HEK293 (cell line): ENCODE results near the gene ZBTB22.

Experiments
- GLI2 ChIP-seq: fragments of 450-650 bp; formaldehyde crosslinking; IDR thresholded peaks from 2 replicates; pipeline ENCODE4; 2017; ENCODE audit warnings: missing biosample characterization, missing genetic modification characterization, low read depth, borderline replicate concordance
- GLI4 ChIP-seq: fragments of 450-650 bp; formaldehyde crosslinking; IDR thresholded peaks from 2 replicates; pipeline ENCODE4 v1.5.1; 2016; ENCODE audit warnings: missing biosample characterization, missing genetic modification characterization
- INSM2 ChIP-seq: fragments of 450-650 bp; formaldehyde crosslinking; IDR thresholded peaks from 2 replicates; pipeline ENCODE4 v1.5.1; 2016; ENCODE audit warnings: missing biosample characterization, missing genetic modification characterization
- PBX3 ChIP-seq: sonication (generic); formaldehyde crosslinking; IDR thresholded peaks from 2 replicates; pipeline ENCODE4 v1.8.1; 2022; ENCODE audit warnings: mild to moderate bottlenecking, moderate library complexity, missing genetic modification reagents
- SALL2 ChIP-seq: fragments of 450-650 bp; formaldehyde crosslinking; IDR thresholded peaks from 2 replicates; pipeline ENCODE4 v1.5.0; 2017; ENCODE audit warnings: missing biosample characterization, mild to moderate bottlenecking, missing genetic modification characterization, borderline replicate concordance
- TCF7L2 ChIP-seq: IDR thresholded peaks from 2 replicates; pipeline ENCODE4 v1.6.1; 2011; ENCODE audit warnings: low read depth, mild to moderate bottlenecking, inconsistent platforms, low read length, moderate library complexity, borderline replicate concordance
- TRIM28 ChIP-seq: IDR thresholded peaks from 2 replicates; pipeline ENCODE4 v1.6.1; 2011; ENCODE audit warnings: low read length, control low read depth, borderline replicate concordance
- ZBTB49 ChIP-seq: fragments of 450-650 bp; formaldehyde crosslinking; IDR thresholded peaks from 2 replicates; pipeline ENCODE4 v1.5.1; 2016; ENCODE audit warnings: missing biosample characterization, missing genetic modification characterization, low read depth
- ZFHX2 ChIP-seq: fragments of 450-650 bp; formaldehyde crosslinking; conservative IDR thresholded peaks from 2 replicates; pipeline ENCODE4 v1.5.1; 2016; ENCODE audit warnings: missing biosample characterization, missing genetic modification characterization
- ZFP3 ChIP-seq: fragments of 450-650 bp; formaldehyde crosslinking; IDR thresholded peaks from 2 replicates; pipeline ENCODE4 v1.5.1; 2016; ENCODE audit warnings: low read depth, missing biosample characterization, missing genetic modification characterization
- ZIC2 ChIP-seq: fragments of 450-650 bp; formaldehyde crosslinking; IDR thresholded peaks from 2 replicates; pipeline ENCODE4 v1.5.1; 2016; ENCODE audit warnings: missing biosample characterization, missing genetic modification characterization
- ZNF148 ChIP-seq: fragments of 450-650 bp; formaldehyde crosslinking; IDR thresholded peaks from 2 replicates; pipeline ENCODE4 v1.5.0; 2017; ENCODE audit warnings: missing biosample characterization, missing genetic modification characterization, borderline replicate concordance
- ZNF169 ChIP-seq: fragments of 450-650 bp; formaldehyde crosslinking; IDR thresholded peaks from 2 replicates; pipeline ENCODE4 v1.5.1; 2016; ENCODE audit warnings: missing biosample characterization, missing genetic modification characterization
- ZNF19 ChIP-seq: fragments of 450-650 bp; formaldehyde crosslinking; IDR thresholded peaks from 2 replicates; pipeline ENCODE4; 2016; ENCODE audit warnings: missing biosample characterization, missing genetic modification characterization, low read depth
- ZNF266 ChIP-seq: fragments of 450-650 bp; formaldehyde crosslinking; IDR thresholded peaks from 2 replicates; pipeline ENCODE4 v1.5.1; 2016; ENCODE audit warnings: missing biosample characterization, missing genetic modification characterization, low read depth
- ZNF274 ChIP-seq, 2 experiments: fragments of 200-500 bp in 1 of 2; fragments of 450-650 bp in 1 of 2; sonication (Bioruptor generic) in 1 of 2; formaldehyde crosslinking in 1 of 2; IDR thresholded peaks; 2 replicates each; pipeline versions ENCODE4 v1.5.1 to v1.6.1; 2014 to 2016; ENCODE audit warnings: borderline replicate concordance in 1 of 2, inconsistent platforms in 1 of 2, low read length in 1 of 2, missing biosample characterization in 1 of 2, missing genetic modification characterization in 1 of 2
- ZNF513 ChIP-seq: fragments of 450-650 bp; IDR thresholded peaks from 2 replicates; pipeline ENCODE4 v1.5.1; 2018; ENCODE audit warnings: missing biosample characterization, missing genetic modification characterization
- ZNF514 ChIP-seq: fragments of 450-650 bp; formaldehyde crosslinking; IDR thresholded peaks from 2 replicates; pipeline ENCODE4 v1.5.1; 2016; ENCODE audit warnings: missing biosample characterization, missing genetic modification characterization
- ZNF518A ChIP-seq: fragments of 450-650 bp; formaldehyde crosslinking; conservative IDR thresholded peaks from 2 replicates; pipeline ENCODE4 v1.5.1; 2016; ENCODE audit warnings: low read depth, missing biosample characterization, missing genetic modification characterization
- ZNF530 ChIP-seq: fragments of 450-650 bp; formaldehyde crosslinking; IDR thresholded peaks from 2 replicates; pipeline ENCODE4 v1.5.1; 2016; ENCODE audit warnings: low read depth, missing biosample characterization, missing genetic modification characterization
- ZNF624 ChIP-seq: fragments of 450-650 bp; formaldehyde crosslinking; IDR thresholded peaks from 2 replicates; pipeline ENCODE4 v1.5.1; 2017; ENCODE audit warnings: missing biosample characterization, missing genetic modification characterization
- ZNF645 ChIP-seq: fragments of 450-650 bp; formaldehyde crosslinking; IDR thresholded peaks from 2 replicates; pipeline ENCODE4; 2016; ENCODE audit warnings: missing biosample characterization, missing genetic modification characterization

ZBTB22 gene

GRCh38 chr6:33271468-33272274 is 45.9 kb downstream of the ZBTB22 start, which contains the start of the genes RPS18 and VPS52 (continued):
- TF ChIP-seq ZBTB49 = no peak
- TF ChIP-seq ZIC2 (tag by site-specific recombination) = peak; percentile 37
- TF ChIP-seq ZNF19 (tag by site-specific recombination) = no peak
- TF ChIP-seq ZNF624 (tag by site-specific recombination) = no peak
- no peak for TF ChIP-seq GLI2 (tag by site-specific recombination)
- no peak for TF ChIP-seq ZNF645 (tag by site-specific recombination)
- TF ChIP-seq ZNF514 (tag by site-specific recombination) = no peak
- no peak for TF ChIP-seq TCF7L2
- peak; percentile 64 for TF ChIP-seq INSM2 (tag by site-specific recombination)
- peak; percentile 84; the same call in 1 of the 2 replicates for TF ChIP-seq TRIM28
- no peak for TF ChIP-seq ZFP3 (tag by site-specific recombination)
- no peak for TF ChIP-seq ZNF148 (tag by site-specific recombination)
- peak; percentile 39 for TF ChIP-seq GLI4
- TF ChIP-seq ZNF266 (tag by site-specific recombination) = no peak
- TF ChIP-seq PBX3 (CRISPR knock-in tag) = peak; percentile 78
- peak; percentile 98 for TF ChIP-seq ZNF518A
- TF ChIP-seq ZNF274 (IDR thresholded peaks at IDR 0.05; ENCODE audit: low read length) = no peak
- TF ChIP-seq ZNF274 (tag by site-specific recombination; IDR thresholded peaks at IDR 0.05; ENCODE audit: borderline replicate concordance) = no peak
- 0 out of 2 replicates have a peak, but pooled peaks have one; percentile 8 for TF ChIP-seq ZNF530
- no peak for TF ChIP-seq SALL2 (tag by site-specific recombination)
- peak; percentile 8; the same call in 1 of the 2 replicates for TF ChIP-seq ZNF513 (tag by site-specific recombination)
- no peak for TF ChIP-seq ZFHX2 (tag by site-specific recombination)
- no peak for TF ChIP-seq ZNF169 (tag by site-specific recombination)
